Aorta (tissue), 5 donors: ENCODE measurements around the gene SIL1. TPM values are rescaled to one million over a fixed set of nuclear protein-coding genes. Genes with fewer than 3 reads are reported as not detected.

Experiments used
- ATAC-seq: fragments of 200-7000 bp; cut with Tn5 transposase; one replicate; pipeline ENCODE4 v1.9.1; 2022; ENCODE audit warnings: moderate library complexity; ENCODE audit not compliant: low FRiP score
- DNase-seq, 2 donors: peaks; one replicate each; pipeline ENCODE4 v3.0.0-alpha.2; 2020
- H3K27ac ChIP-seq, 2 donors: one replicate each; pipeline ENCODE4 v1.5.1; 2013; ENCODE audit warnings: low read length in 2 of 2, mild to moderate bottlenecking in 2 of 2, moderate library complexity in 2 of 2, control low read depth in 1 of 2, inconsistent platforms in 1 of 2, low read depth in 1 of 2
- H3K27me3 ChIP-seq, 2 donors: one replicate each; pipeline ENCODE4 v1.6.1; 2013; ENCODE audit warnings: control low read depth in 1 of 2, low read length in 1 of 2, mild to moderate bottlenecking in 1 of 2, moderate library complexity in 1 of 2; ENCODE audit not compliant: insufficient read depth in 2 of 2, control insufficient read depth in 1 of 2
- H3K36me3 ChIP-seq, 2 donors: one replicate each; pipeline ENCODE4 v1.6.1; 2013; ENCODE audit warnings: control low read depth in 1 of 2, low read length in 1 of 2, mild to moderate bottlenecking in 1 of 2; ENCODE audit not compliant: insufficient read depth in 2 of 2, control insufficient read depth in 1 of 2
- H3K4me1 ChIP-seq, 2 donors: one replicate each; pipeline ENCODE4 v1.6.1; 2013; ENCODE audit warnings: low read length in 2 of 2, control low read depth in 1 of 2, mild to moderate bottlenecking in 1 of 2, moderate library complexity in 1 of 2; ENCODE audit not compliant: insufficient read depth in 2 of 2, control insufficient read depth in 1 of 2
- H3K4me3 ChIP-seq, 2 donors: one replicate each; pipeline ENCODE4 v1.5.1; 2013; ENCODE audit warnings: low read length in 2 of 2, control low read depth in 1 of 2, mild to moderate bottlenecking in 1 of 2
- H3K9me3 ChIP-seq: one replicate; pipeline ENCODE4 v1.6.1; 2013; ENCODE audit warnings: mild to moderate bottlenecking, low read length; ENCODE audit not compliant: control insufficient read depth
- WGBS, 2 donors: extraction: QIAGEN DNeasy Blood & Tissue Kit; methylation state at CpG; one replicate each; pipeline ENCODE4 v1.1.7; 2013; 5-methylcytosine and 5-hydroxymethylcytosine counted together
- intact Hi-C, 2 donors: fragments of 100-400 bp; cut with DNase I; formaldehyde crosslinking; loops; one replicate each; pipeline versions ENCODE4 v1.14.2 to v1.15.0; 2022
- polyA plus RNA-seq, 2 donors: library from polyadenylated mRNA; stranded (reverse); fragments of 200-250 nt; gene quantifications; one replicate each; pipeline ENCODE4 v1.2.3, GENCODE V29; 2013
- total RNA-seq, 2 donors: library from RNA; stranded (reverse); fragmentation: NEBNext Ultra II Directional; extraction: Animal tissue kit (Norgen Biotek cat#: 25700); gene quantifications; one replicate each; pipeline ENCODE4 v1.2.1, GENCODE V29; 2021
- donor health status: healthy with polysubstance abuse.
- donor health status: Bipolar disorder and iron deficiency.
- donor health status: DM: no; HTN: no; CAD: no.
- donor health status: DM: no; HTN: no; CAD: no.
- donor health status: DM: yes; HTN: yes; CAD: no.

The SIL1 gene
- total and polyA plus RNA-seq, 4 donors: 19.4 to 58.9 (median 49.2) TPM

- peaks cover 0 to 2% of the 10 kb centered on the region in 2 donors for H3K4me1 ChIP-seq
- no peak for DNase-seq
- peaks cover 0 to 2% of the 10 kb centered on the region in 2 donors for H3K36me3 ChIP-seq
- no peak overlapping the region for H3K4me3 ChIP-seq
- H3K27me3 ChIP-seq: no peaks in the 10 kb centered on the region
- H3K9me3 ChIP-seq: no peaks in the 10 kb centered on the region
- ATAC-seq: peak; percentile 84
- WGBS, 2 donors: 33 to 35% methylated on average over 5 of the region's 5 CpGs
- intact Hi-C loops: loop anchor here (1.0 to 2.0 kb wide), 2 partner anchors 171 kb away; no protein-coding TSS in a partner anchor
- no peak overlapping the region for H3K27ac ChIP-seq
These were observed 106.6 kb downstream of the SIL1 start for GRCh38 chr5:139091439-139092156.

- DNase-seq (no peak), ATAC-seq (no peak)
- intact Hi-C loops: no loop called here
- Histone ChIP-seq H3K9me3 (no peaks in the 10 kb centered on the region), H3K27ac (no peak overlapping the region), H3K4me1 (peaks cover 0 to 2% of the 10 kb centered on the region in 2 donors), H3K27me3 (no peaks in the 10 kb centered on the region), H3K36me3 (peaks cover 0 to 2% of the 10 kb centered on the region in 2 donors), H3K4me3 (no peak overlapping the region)
- WGBS, 2 donors: 97 to 98% methylated on average over 5 of the region's 5 CpGs
These were observed 107.6 kb downstream of the SIL1 start for GRCh38 chr5:139090581-139090980.

- Histone ChIP-seq H3K4me1 (peaks cover 0 to 2% of the 10 kb centered on the region in 2 donors), H3K4me3 (no peak overlapping the region), H3K27me3 (no peaks in the 10 kb centered on the region), H3K27ac (no peak overlapping the region), H3K36me3 (peaks cover 0 to 2% of the 10 kb centered on the region in 2 donors), H3K9me3 (no peaks in the 10 kb centered on the region)
- WGBS, 2 donors: 47 to 52% methylated on average over 1 of the region's 1 CpG
- no peak for DNase-seq
- ATAC-seq: no peak
- intact Hi-C loops: no loop called here
These were observed 110.1 kb downstream of the SIL1 start for GRCh38 chr5:139088024-139088423.

- no peaks in the 10 kb centered on the region for H3K4me1 ChIP-seq
- H3K36me3 ChIP-seq: no peaks in the 10 kb centered on the region
- DNase-seq (no peak), ATAC-seq (no peak)
- intact Hi-C loops: no loop called here
- no peak overlapping the region for H3K27ac ChIP-seq
- no peaks in the 10 kb centered on the region for H3K27me3 ChIP-seq
- no peak overlapping the region for H3K4me3 ChIP-seq
- 89 to 93% methylated on average over 2 of the region's 2 CpGs for WGBS, 2 donors
- H3K9me3 ChIP-seq: no peaks in the 10 kb centered on the region
These were observed 115.2 kb downstream of the SIL1 start for GRCh38 chr5:139082813-139083498.

GRCh38 chr5:139079991-139080610, 118.1 kb downstream of the SIL1 start:
- WGBS, 2 donors: 16 to 27% methylated on average over 2 of the region's 2 CpGs
- ATAC-seq (no peak), DNase-seq (no peak)
- Histone ChIP-seq H3K4me3 (no peak overlapping the region), H3K4me1 (peaks cover 0 to 4% of the 10 kb centered on the region in 2 donors), H3K9me3 (no peaks in the 10 kb centered on the region), H3K27me3 (no peaks in the 10 kb centered on the region), H3K36me3 (no peaks in the 10 kb centered on the region), H3K27ac (no peak overlapping the region)
- intact Hi-C loops: no loop called here

GRCh38 chr5:139079225-139079990, 118.8 kb downstream of the SIL1 start:
- H3K27ac ChIP-seq: no peak overlapping the region
- intact Hi-C loops: no loop called here
- H3K9me3 ChIP-seq: no peaks in the 10 kb centered on the region
- peaks cover 0 to 4% of the 10 kb centered on the region in 2 donors for H3K4me1 ChIP-seq
- no peak overlapping the region for H3K4me3 ChIP-seq
- H3K27me3 ChIP-seq: no peaks in the 10 kb centered on the region
- ATAC-seq (no peak), DNase-seq (no peak)
- WGBS, 2 donors: 95 to 98% methylated on average over 1 of the region's 1 CpG
- H3K36me3 ChIP-seq: no peaks in the 10 kb centered on the region

GRCh38 chr5:139078345-139078744, 119.8 kb downstream of the SIL1 start:
- WGBS, 2 donors: 90% methylated on average over 4 of the region's 4 CpGs
- intact Hi-C loops: no loop called here

GRCh38 chr5:139077899-139078298, 120.3 kb downstream of the SIL1 start:
- Histone ChIP-seq H3K27ac (no peak overlapping the region), H3K4me1 (peaks cover 0 to 4% of the 10 kb centered on the region in 2 donors), H3K27me3 (no peaks in the 10 kb centered on the region), H3K36me3 (no peaks in the 10 kb centered on the region), H3K9me3 (no peaks in the 10 kb centered on the region), H3K4me3 (no peak overlapping the region)
- no peak for DNase-seq
- 96% methylated on average over 1 of the region's 1 CpG for WGBS, 2 donors
- ATAC-seq: no peak
- intact Hi-C loops: no loop called here

More at GRCh38 chr5:139078345-139078744, 119.8 kb downstream of the SIL1 start:
- Histone ChIP-seq H3K36me3 (no peaks in the 10 kb centered on the region), H3K27me3 (no peaks in the 10 kb centered on the region), H3K4me1 (peaks cover 0 to 4% of the 10 kb centered on the region in 2 donors), H3K9me3 (no peaks in the 10 kb centered on the region), H3K4me3 (no peak overlapping the region), H3K27ac (no peak overlapping the region)
- DNase-seq: no peak
- no peak for ATAC-seq
